Rectal smooth muscle tissue (tissue), 1 donor: ENCODE data around the gene SLC44A4.
"Not testable (repeated sequence)": the region's sequence is repeated elsewhere in the genome, so short reads cannot be mapped to it uniquely, and the experiment has no call there.

Source experiments
- H3K27ac ChIP-seq: one replicate; pipeline ENCODE4 v1.7.0; 2013; ENCODE audit warnings: low read depth, low read length, inconsistent platforms
- H3K27me3 ChIP-seq: one replicate; pipeline ENCODE4 v1.7.0; 2013; ENCODE audit warnings: low read length; ENCODE audit not compliant: control insufficient read depth, insufficient read depth
- H3K36me3 ChIP-seq: one replicate; pipeline ENCODE4 v1.7.0; 2013; ENCODE audit warnings: low read length; ENCODE audit not compliant: control insufficient read depth, insufficient read depth
- H3K4me1 ChIP-seq: one replicate; pipeline ENCODE4 v1.7.0; 2013; ENCODE audit warnings: low read length; ENCODE audit not compliant: control insufficient read depth, insufficient read depth
- H3K4me3 ChIP-seq: one replicate; pipeline ENCODE4 v1.7.0; 2013; ENCODE audit warnings: low read length
- H3K9ac ChIP-seq: one replicate; pipeline ENCODE4 v1.7.0; 2013; ENCODE audit warnings: low read length

SLC44A4 gene

DNA sequence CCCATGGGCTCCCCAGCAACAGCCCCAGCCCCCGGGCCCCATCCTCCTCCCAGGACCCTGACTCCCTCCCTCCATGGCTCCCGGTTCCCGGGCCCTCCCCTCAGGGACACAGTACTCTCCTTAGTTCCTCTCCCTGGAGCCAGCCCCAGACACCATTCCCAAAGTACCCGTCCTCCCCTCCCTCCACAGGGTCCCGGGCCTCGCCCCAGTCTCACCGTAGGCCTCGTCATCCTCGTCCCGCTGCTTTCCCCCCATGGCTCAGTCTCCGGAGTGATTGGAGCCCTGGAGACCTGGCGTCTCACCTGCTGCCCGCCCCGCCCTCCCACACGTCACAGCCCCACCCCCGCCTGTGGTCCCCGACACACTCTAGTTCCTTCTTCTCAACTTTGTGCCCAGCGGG is at the start of gene SLC44A4:
Gene SLC44A4, minus strand, starts transcription at position 272 of the 400 bp plus-strand sequence. Its CDS starts 17 bp downstream, at position 255.
- H3K9ac ChIP-seq: peak within 1 kb of the TSS; percentile 83
- no peaks in the 10 kb centered on the region for H3K27me3 ChIP-seq
- no peak within 1 kb of the TSS for H3K27ac ChIP-seq
- H3K4me1 ChIP-seq: no peaks in the 10 kb centered on the region
- peak within 1 kb of the TSS; percentile 69 for H3K4me3 ChIP-seq
- peaks cover 27% of the 10 kb centered on the region for H3K36me3 ChIP-seq

DNA sequence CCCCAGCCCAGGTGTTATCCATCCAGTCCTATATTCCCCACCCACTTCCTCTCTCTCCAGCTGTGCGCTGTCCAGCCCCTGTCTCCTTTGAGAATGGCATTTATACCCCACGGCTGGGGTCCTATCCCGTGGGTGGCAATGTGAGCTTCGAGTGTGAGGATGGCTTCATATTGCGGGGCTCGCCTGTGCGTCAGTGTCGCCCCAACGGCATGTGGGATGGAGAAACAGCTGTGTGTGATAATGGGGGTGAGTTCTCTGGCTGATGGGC is 49.8 kb upstream of the SLC44A4 start:
- Histone ChIP-seq H3K27ac (no peak overlapping the region), H3K4me3 (no peak overlapping the region), H3K9ac (no peak overlapping the region), H3K4me1 (no peaks in the 10 kb centered on the region), H3K27me3 (no peaks in the 10 kb centered on the region), H3K36me3 (no peaks in the 10 kb centered on the region)

DNA sequence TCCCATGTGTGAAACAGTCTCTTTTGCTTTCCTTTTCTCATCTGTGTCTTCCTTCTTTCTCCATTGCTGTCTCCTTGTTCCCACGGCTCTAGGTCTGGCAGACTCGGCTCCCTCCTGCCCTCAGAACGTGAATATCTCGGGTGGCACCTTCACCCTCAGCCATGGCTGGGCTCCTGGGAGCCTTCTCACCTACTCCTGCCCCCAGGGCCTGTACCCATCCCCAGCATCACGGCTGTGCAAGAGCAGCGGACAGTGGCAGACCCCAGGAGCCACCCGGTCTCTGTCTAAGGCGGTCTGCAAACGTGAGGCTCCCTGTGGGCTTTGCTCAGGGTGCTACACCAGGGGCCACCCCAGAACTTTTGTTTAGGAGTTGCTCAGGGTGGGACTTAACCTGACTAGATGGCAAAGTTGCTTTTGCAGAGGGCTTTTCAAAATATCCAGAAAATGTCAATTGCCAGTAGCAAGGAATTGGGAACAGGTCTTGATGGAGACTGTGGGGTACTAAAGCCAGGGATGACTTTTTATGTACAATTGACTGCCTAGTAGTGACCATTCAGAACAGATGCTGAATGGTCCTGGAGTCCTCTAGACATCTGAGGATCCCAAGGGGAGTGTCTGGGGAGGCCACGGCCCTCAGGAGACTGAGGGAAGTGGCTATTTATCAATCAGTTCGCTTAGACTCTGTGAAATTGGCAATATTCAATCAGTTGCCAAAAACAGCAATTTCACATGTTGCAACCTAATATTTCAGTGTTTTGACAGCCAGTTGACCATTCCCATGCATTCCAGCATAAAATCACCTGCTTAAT is 49.3 kb upstream of the SLC44A4 start:
- H3K4me3 ChIP-seq: peak overlapping the region; percentile 22

DNA sequence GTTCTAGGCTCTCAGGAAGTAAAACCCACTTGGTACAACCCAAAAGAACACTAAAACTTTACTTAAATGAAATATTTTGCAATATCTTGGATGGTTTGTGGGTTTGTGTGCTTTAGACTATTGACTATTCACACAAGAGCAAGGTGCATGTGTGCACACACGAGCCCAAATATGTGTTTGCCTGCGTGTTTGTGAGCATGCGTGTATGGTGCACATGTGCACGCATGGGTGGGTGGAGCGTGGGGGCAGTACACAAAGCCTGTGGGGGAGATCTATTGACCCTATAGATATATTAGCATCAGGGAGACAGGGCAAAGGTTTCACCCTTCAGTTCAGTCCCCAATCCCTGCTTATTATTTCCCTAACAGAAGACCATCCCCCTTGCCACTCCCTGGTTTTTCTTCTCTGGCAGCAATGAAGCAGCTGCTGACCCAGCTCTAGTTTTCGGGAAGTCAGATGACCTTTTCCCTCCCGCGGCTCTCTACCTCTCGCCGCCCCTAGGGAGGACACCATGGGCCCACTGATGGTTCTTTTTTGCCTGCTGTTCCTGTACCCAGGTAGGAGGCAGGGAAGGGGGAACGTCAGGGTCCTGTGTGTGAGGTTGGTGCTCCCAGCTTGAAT is 48.6 kb upstream of the SLC44A4 start, which contains the start of gene C2:
Gene C2, plus strand, starts transcription at position 476 of the 621 bp plus-strand sequence. Its CDS starts 36 bp downstream, at position 512.
- no peaks in the 10 kb centered on the region for H3K27me3 ChIP-seq
- H3K4me3 ChIP-seq: peak within 1 kb of the TSS; percentile 22
- no peak within 1 kb of the TSS for H3K9ac ChIP-seq
- H3K4me1 ChIP-seq: no peaks in the 10 kb centered on the region
- no peak within 1 kb of the TSS for H3K27ac ChIP-seq
- no peaks in the 10 kb centered on the region for H3K36me3 ChIP-seq

More for the DNA sequence above, 49.3 kb upstream of the SLC44A4 start:
- Histone ChIP-seq H3K4me1 (no peaks in the 10 kb centered on the region), H3K27me3 (no peaks in the 10 kb centered on the region), H3K36me3 (no peaks in the 10 kb centered on the region), H3K27ac (no peak overlapping the region), H3K9ac (no peak overlapping the region)

DNA sequence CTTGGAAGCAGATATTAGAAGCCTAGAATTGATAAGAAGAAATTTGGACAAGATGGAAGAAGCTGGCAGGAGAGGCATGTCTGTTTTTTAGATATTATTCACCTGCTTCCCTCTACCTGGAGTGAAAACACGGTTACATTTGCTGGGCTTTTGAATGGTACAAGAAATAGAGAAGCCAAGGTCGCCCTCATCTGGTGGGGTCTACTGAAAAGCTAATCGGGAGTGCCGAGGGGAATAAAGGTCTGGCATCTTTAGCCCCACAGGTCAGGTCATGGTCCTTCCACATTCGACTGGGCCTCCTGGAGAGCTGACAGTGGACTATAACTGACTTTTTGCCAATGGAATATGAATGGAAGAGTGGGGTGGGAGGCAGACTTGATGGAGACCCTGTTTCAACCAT is 44.1 kb upstream of the SLC44A4 start:
- H3K27me3 ChIP-seq: no peaks in the 10 kb centered on the region
- no peak overlapping the region for H3K27ac ChIP-seq
- no peaks in the 10 kb centered on the region for H3K36me3 ChIP-seq
- H3K4me1 ChIP-seq: no peaks in the 10 kb centered on the region
- H3K9ac ChIP-seq: no peak overlapping the region
- H3K4me3 ChIP-seq: no peak overlapping the region

DNA sequence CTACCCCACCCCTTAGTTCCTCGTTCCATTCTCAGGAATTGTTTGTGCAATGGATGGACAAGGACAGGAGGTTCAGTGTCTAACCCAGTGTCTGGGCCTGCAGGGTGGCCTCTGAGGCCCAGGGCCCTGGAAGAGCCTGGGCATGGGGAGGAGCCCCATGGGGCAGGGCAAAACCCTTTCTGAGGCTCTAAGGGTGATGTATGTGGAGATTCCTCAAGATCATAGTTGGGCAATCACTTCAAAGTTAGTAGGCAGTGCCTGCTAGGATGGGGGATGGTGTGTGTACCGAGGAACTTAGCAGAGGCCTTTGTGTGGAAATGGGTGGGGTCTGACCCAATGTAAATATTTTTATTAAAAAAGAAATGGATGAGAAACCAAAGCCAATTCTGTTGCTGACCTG is 42.0 kb upstream of the SLC44A4 start:
- Histone ChIP-seq H3K9ac (no peak overlapping the region), H3K27me3 (no peaks in the 10 kb centered on the region), H3K4me1 (no peaks in the 10 kb centered on the region), H3K27ac (no peak overlapping the region), H3K36me3 (no peaks in the 10 kb centered on the region), H3K4me3 (no peak overlapping the region)

DNA sequence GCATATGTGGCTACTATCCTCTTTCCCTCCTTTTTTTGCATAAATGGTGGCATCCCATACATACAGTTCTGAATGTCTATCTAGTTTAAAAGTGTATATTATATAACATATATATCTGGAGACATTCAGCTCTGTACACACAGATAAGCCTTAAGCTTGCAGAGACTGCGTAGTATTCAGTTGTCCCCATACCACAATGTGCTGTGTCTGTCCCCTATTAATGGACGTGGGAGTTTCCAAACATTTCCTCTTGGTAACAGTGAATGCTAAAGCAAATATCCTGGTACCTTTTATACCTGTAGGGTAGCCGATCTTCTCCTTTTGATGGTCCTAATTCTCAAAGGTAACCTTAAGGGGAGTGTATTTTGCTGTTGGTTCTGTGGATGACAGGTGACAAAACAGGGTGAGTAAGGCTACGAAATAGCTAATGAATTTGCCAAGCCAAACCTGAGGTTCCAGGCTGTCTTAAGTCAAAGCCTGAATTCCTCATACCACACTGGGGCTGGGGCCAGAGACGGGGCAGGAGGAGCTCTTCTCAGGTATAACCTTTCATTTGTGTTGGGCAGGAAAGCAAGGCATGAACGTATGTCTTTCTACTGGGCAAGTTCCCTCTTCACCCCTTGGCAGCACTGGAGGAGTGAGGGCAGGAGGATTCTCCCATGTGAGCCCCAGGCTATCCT is 41.0 kb upstream of the SLC44A4 start:
- H3K36me3 ChIP-seq: no peaks in the 10 kb centered on the region
- no peak overlapping the region for H3K27ac ChIP-seq
- no peak overlapping the region for H3K9ac ChIP-seq
- no peaks in the 10 kb centered on the region for H3K27me3 ChIP-seq
- no peak overlapping the region for H3K4me3 ChIP-seq
- no peaks in the 10 kb centered on the region for H3K4me1 ChIP-seq

DNA sequence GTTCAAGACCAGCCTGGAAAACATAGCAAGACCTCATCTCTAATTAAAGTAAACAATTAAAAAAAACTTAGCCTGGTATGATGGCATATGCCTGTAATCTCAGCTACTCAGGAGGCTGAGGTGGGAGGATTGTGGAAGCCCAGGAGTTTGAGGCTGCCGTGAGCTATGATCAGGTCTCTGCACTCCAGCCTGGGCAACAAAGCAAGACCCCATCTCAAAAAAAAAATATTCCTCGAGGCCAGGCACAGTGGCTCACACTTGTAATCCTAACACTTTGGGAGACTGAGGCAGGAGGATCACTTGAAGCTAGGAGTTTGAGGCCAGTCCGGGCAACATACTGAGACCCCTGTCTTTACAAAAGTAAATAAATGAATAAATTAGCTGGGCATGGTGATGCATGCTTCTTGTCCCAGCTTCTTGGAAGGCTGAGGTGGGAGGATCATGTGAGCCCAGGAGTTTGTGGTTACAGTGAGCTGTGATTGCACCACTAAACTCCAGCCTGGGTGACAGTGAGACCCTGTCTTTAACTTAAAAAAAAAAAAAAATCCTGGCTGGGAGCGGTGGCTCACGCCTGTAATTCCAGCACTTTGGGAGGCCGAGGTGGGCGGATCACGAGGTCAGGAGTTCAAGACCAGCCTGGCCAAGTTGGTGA is 39.4 kb upstream of the SLC44A4 start:
- Histone ChIP-seq H3K4me1 (no peaks in the 10 kb centered on the region), H3K36me3 (no peaks in the 10 kb centered on the region), H3K27ac (no peak overlapping the region)

DNA sequence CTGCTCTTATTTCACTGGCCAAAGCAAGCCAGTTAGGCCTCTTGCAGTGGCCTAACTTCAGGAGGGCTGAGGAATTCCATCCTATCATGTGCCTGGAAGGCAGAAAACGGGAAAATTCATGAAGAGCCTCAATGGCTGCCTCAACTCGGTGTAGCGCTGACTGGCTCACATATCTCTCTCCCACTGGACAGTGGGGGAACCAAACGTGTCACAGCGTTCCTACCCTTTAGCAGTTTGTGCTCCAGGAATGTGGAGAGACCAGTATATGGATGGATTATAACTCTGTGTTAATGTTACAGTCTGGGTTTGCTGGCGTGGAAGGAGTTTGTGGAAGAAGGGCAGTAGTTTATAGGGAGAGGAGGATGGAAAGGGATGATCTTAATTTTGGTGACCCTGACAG is 37.0 kb upstream of the SLC44A4 start:
- Histone ChIP-seq H3K4me1 (no peaks in the 10 kb centered on the region), H3K36me3 (no peaks in the 10 kb centered on the region), H3K27me3 (no peaks in the 10 kb centered on the region), H3K27ac (no peak overlapping the region), H3K9ac (no peak overlapping the region), H3K4me3 (no peak overlapping the region)

More for the DNA sequence above, 39.4 kb upstream of the SLC44A4 start:
- Histone ChIP-seq H3K4me3 (no peak overlapping the region), H3K9ac (no peak overlapping the region), H3K27me3 (no peaks in the 10 kb centered on the region)

DNA sequence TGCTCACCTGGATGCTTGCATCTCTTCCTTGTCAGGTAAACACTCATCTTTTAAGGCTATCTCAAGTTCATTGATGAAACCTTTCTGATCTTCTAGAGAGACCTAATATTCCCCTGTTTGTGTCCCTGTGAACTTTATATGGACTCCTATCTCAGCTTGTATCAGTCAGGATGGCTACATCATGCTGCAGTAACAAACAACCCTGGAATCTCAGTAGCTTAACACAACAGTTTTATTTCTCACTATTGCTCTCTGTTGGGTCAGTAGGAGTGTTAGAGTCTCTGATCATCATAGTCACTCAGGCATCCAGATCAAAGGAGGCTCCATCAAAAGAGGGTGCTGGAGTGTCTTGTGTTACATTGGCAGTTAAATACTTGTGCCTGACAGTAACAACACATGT is 36.6 kb upstream of the SLC44A4 start:
- H3K36me3 ChIP-seq: no peaks in the 10 kb centered on the region
- H3K27me3 ChIP-seq: no peaks in the 10 kb centered on the region
- H3K27ac ChIP-seq: no peak overlapping the region
- no peak overlapping the region for H3K9ac ChIP-seq
- H3K4me1 ChIP-seq: no peaks in the 10 kb centered on the region
- H3K4me3 ChIP-seq: no peak overlapping the region

DNA sequence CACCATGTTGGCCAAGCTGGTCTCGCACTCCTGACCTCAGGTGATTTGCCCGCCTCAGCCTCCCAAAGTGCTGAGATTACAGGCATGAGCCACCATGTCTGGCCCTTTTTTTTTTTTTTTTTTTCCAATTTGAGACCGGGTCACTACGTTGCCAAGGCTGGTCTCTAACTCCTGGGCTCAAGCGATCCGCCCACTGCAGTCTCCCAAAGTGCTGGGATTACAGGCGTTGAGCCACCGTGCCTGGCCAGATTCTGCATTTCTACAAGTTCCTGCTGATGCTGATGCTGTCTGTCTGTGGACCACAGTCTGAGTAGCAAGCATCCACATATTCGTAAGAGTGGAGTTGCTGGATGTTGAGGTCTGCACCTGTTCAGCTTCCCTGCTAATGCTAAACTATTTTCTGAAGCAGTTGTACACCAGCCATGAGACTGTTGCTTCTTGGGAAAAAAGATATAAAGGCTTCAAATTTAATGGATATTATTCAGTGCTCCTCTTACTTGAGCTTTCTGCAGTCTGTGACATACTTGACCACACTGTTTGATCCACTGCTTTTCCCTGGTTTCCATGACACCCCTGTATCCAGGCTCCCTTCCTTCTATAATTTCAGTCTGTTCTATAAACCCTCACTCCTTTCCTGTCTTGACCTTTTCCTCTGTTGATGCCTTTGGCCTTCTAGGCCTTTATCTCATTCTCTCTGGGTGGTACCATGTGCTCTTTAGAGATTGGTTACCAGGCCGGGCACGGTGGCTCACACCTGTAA is 33.2 kb upstream of the SLC44A4 start:
- Histone ChIP-seq H3K4me1 (no peaks in the 10 kb centered on the region), H3K36me3 (no peaks in the 10 kb centered on the region), H3K27me3 (no peaks in the 10 kb centered on the region), H3K9ac (no peak overlapping the region), H3K27ac (no peak overlapping the region), H3K4me3 (no peak overlapping the region)

DNA sequence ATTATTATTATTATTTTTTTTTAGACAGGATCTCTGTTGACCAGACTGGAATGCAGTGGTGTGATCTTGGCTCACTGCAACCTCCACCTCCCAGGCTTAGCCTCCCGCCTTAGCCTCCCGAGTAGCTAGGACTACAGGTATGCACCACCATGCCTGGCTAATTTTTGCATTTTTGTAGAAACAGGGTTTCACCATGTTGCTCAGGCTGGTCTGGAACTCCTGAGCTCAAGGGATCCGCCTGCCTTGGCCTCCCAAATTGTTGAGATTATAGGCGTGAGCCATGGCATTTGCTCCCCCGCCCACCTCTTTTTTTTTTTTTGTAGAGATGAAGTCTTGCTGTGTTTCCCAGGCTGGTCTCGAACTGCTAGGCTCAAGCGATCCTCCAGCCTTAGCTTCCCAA is 30.5 kb upstream of the SLC44A4 start:
- not testable (repeated sequence) for H3K36me3 ChIP-seq, H3K4me1 ChIP-seq, H3K27ac ChIP-seq, H3K27me3 ChIP-seq, H3K4me3 ChIP-seq, H3K9ac ChIP-seq
